ENCODE data around the gene C11orf97.
"Not testable (repeated sequence)": the region's sequence is repeated elsewhere in the genome, so short reads cannot be mapped to it uniquely, and the experiment has no call there.

DNA sequence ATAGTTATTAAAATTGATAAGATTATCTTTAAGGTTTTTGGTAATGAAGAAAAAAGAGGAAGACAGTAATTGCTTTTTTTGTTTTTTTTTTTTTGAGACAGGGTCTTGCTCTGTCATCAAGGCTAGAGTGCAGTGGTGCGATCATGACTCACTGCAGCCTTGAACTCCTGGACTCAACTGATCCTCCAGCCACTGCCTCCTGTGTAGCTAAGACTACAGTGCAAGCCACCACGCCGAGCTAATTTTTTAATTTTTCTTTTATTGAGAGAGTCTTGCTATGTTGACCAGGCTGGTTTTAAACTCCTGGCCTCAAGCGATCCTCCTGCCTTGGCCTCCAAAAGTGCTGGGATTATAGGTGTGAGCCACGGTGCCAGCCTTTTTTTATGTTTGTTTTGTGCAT, 5.7 kb upstream of the C11orf97 start:
- TF ChIP-seq POLR2AphosphoS5 (IDR thresholded peaks at IDR 0.05; ENCODE audit: insufficient read depth, low read depth, low read length); EZH2 (IDR thresholded peaks at IDR 0.05; ENCODE audit: borderline replicate concordance, low read depth, low read length, severe bottlenecking); POLR2A (IDR thresholded peaks at IDR 0.05; ENCODE audit: low read depth, low read length); JUN (IDR thresholded peaks at IDR 0.05; ENCODE audit: borderline replicate concordance, insufficient read depth, insufficient read length, low read depth); FOS (IDR thresholded peaks at IDR 0.05; ENCODE audit: borderline replicate concordance, insufficient read depth, low read length); MYC (IDR thresholded peaks at IDR 0.05; ENCODE audit: low read depth, low read length); GATA2 (IDR thresholded peaks at IDR 0.05; ENCODE audit: insufficient read depth, insufficient read length, low read depth, low read length): not testable (repeated sequence)
- TF ChIP-seq, protein P1, sequence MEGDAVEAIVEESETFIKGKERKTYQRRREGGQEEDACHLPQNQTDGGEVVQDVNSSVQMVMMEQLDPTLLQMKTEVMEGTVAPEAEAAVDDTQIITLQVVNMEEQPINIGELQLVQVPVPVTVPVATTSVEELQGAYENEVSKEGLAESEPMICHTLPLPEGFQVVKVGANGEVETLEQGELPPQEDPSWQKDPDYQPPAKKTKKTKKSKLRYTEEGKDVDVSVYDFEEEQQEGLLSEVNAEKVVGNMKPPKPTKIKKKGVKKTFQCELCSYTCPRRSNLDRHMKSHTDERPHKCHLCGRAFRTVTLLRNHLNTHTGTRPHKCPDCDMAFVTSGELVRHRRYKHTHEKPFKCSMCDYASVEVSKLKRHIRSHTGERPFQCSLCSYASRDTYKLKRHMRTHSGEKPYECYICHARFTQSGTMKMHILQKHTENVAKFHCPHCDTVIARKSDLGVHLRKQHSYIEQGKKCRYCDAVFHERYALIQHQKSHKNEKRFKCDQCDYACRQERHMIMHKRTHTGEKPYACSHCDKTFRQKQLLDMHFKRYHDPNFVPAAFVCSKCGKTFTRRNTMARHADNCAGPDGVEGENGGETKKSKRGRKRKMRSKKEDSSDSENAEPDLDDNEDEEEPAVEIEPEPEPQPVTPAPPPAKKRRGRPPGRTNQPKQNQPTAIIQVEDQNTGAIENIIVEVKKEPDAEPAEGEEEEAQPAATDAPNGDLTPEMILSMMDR (IDR thresholded peaks at IDR 0.05; ENCODE audit: extremely low read depth in 1 of 2, insufficient read depth in 1 of 2, low read depth in 1 of 2, low read length in 2 of 2), result not testable (repeated sequence)
- TF ChIP-seq, protein P2, sequence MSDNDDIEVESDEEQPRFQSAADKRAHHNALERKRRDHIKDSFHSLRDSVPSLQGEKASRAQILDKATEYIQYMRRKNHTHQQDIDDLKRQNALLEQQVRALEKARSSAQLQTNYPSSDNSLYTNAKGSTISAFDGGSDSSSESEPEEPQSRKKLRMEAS (IDR thresholded peaks at IDR 0.05; ENCODE audit: insufficient read depth, insufficient read length), result not testable (repeated sequence)
